Tibial nerve (tissue), 3 donors: ENCODE results near the gene CYP4F8.

Source experiments
- POLR2A ChIP-seq, 2 donors: fragments of 450-650 bp; IDR thresholded peaks; one replicate each; pipeline ENCODE4 v1.6.1; 2017; ENCODE audit warnings: antibody characterized with exemption in 2 of 2, mild to moderate bottlenecking in 2 of 2, moderate library complexity in 2 of 2
- TF ChIP-seq, protein P1 (sequence below), 5 experiments: fragments of 200-600 bp in 3 of 5; fragments of 450-650 bp in 2 of 5; sonication (generic) in 3 of 5; IDR thresholded peaks; one replicate each; pipeline ENCODE4 v1.5.1; 2016 to 2019; ENCODE audit warnings: antibody characterized with exemption in 5 of 5, mild to moderate bottlenecking in 3 of 5, moderate library complexity in 2 of 5

- TF ChIP-seq, protein P1, sequence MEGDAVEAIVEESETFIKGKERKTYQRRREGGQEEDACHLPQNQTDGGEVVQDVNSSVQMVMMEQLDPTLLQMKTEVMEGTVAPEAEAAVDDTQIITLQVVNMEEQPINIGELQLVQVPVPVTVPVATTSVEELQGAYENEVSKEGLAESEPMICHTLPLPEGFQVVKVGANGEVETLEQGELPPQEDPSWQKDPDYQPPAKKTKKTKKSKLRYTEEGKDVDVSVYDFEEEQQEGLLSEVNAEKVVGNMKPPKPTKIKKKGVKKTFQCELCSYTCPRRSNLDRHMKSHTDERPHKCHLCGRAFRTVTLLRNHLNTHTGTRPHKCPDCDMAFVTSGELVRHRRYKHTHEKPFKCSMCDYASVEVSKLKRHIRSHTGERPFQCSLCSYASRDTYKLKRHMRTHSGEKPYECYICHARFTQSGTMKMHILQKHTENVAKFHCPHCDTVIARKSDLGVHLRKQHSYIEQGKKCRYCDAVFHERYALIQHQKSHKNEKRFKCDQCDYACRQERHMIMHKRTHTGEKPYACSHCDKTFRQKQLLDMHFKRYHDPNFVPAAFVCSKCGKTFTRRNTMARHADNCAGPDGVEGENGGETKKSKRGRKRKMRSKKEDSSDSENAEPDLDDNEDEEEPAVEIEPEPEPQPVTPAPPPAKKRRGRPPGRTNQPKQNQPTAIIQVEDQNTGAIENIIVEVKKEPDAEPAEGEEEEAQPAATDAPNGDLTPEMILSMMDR (IDR thresholded peaks at IDR 0.05) = no peak
- TF ChIP-seq POLR2A (IDR thresholded peaks at IDR 0.05) = no peak
Measured at GRCh38 chr19:15591796-15592195, 23.2 kb upstream of the CYP4F8 start.
